T-helper 22 cell (primary cell): ENCODE measurements around the gene MLIP.

Experiments used
- DNase-seq: peaks from one replicate; pipeline ENCODE4 v3.0.0-alpha.2; 2020; ENCODE audit warnings: low read depth

MLIP gene

DNA sequence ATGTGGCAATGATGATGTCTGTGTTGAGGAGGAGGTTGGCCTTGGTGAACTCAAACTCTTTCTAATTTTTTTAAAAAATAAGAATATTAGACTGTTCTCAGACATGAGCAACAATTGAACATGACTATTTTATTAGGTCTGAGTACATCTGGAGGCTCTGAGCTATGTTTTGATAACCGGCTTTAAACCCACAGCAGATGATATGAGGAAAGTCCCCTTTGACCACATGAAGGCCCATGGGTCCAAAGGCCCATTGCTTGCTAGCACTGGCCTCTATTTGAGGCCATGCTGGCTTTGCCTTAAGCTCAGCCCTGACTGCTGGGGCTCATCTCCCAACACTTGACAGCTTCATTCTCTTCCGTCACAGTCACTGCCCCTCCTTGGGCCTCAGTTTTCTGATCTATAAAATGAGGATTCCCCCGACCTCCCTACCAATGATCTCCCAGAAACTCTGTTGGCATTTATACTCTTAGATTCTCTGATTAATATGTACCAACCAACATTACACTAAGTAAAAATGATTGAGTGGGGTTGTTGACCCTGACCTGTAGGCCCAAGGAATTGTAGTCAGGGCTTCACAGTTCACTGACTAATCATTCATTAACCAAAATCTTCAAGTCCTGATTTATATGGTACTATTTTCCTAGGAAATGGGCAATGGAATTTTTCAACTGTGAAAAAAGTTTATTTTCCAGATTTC lies 173.1 kb downstream of the MLIP start:
- no peak for DNase-seq

DNA sequence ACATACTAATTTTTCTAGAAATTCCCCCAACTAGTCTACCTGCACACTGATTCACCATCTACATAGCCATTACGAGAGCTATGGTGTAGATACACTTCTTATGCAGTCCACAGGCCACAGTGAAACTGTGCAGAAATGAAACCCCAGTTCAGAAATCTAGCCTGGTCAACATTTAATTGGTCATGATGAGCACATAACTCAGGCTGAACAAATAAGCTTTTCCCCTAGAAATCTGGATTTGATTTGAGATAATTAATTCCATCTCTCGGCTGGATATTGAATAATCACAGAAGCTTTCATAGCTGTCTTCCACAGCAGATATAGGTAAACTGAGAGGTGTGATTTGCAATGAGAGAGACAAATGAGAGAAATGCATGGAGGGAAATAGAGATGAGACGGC lies 174.4 kb downstream of the MLIP start:
- DNase-seq = no peak

DNA sequence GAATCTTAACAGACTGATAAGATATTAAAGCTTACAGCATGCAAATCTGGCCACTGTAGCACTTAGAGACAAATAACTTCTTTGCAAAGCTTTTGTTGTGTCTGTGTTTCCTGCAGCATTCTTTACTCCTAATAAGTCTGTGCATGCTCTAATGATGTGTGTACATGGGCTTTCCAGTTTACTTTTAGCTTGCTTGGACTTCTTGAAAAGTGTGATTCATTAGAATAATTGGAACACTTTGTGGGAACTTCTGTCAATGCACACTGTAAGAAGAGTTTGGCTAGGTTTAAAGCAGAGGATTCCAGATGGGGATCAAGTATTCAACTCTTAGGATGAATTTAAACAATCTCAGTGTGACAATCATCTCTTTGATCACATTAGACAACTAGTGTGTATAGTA lies 174.9 kb downstream of the MLIP start:
- DNase-seq = no peak

DNA sequence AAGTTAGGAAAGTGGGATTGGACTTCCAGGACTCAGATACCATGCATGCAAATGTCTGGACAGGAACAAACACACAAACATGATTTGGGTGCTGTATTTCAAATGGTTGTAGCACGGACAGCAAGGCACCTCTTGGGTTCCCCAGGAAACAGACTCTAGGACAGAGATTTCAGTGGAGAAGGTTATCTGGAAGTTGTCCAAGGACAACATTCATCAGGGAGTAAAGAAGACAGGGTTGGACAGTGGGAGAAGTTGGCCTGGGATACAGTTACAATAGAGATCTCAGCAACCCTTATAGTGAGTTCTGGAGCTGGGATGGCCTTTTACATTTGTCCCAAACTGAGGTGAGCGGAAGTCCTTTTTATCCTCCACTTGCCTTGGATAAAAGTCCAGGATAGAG lies 177.2 kb downstream of the MLIP start:
- no peak for DNase-seq

DNA sequence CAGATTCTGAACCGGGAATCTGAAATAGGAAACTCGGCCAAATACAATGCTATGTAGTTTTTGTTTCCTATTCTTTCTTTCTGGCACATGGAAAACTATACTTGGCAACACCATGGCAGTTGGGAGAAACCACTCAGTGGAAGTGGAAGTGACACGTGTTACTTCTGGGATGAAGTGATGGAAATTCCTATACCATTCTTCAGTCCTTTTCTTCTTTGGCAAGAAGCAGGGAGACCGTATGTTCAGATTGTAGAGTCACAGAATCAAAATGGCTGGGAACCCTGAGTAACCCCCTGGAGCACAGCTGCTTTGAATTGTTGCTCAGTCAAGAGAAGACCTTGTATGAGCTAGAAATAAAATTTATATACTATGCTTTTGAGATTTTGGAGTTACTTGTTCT lies 178.2 kb downstream of the MLIP start:
- no peak for DNase-seq

DNA sequence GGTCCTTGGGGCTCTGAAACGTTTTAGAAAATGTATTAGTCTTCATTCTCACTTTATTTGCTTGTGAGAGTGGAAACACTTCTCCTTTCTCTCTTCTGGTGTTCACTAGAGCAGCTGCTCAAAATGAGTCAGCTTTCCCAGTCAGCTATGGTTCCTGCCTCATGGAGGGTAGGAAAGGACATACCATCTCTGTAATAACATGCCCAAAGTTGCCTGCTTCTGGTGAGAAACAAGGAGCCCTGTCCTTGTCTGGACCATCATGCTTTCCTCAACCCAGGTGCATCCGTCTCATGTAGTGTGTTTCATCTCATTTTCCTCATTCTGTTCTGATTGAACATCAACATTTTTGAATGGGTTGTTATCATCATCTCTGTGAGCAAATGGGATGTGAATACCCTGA lies 179.9 kb downstream of the MLIP start:
- no peak for DNase-seq

DNA sequence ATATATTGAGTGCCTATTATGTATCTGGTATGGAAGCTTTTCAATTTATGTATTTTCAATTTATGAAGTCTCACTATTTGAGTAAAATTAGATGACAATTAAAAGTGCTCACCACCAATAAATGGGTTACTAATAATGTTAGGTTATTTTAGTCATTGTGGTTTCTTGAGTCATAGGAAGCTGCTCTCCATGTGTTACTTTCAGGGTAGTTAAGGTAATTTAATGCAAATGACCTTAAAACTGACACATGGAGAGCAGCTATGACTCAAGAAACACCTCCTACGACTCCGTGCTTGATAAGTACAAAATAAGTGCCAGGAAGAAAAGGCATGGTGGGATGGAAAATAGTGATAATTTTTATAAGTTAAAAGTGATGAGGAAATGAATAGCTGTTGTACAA lies 180.5 kb downstream of the MLIP start:
- DNase-seq = no peak

DNA sequence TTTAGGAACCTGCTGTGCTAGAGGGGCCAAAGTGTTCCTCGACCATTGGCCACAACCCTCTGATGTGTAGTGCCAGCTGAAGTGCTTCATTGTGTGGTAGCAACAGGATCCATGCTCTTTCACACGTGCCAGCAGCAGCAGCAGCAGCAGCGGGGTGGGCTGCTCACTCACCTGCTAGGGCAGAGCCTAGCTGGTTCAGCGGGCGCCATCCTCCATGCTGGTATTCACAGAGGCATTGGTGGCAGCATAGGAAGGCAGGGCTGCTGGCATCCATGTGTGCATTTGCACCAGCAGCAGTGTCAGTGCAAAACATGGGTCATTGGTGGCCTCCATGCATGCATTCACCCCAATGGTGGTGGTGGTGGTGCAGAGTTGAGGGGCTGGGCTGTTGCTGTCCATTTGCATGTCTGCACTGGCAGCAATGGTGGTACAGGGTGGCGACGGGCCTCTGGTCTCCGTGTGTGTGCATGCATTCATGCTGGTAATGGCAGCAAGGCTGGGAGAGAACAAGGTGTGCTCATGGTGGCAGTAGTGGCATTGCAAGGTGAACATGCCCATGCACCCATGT lies 183.8 kb downstream of the MLIP start:
- no peak for DNase-seq

DNA sequence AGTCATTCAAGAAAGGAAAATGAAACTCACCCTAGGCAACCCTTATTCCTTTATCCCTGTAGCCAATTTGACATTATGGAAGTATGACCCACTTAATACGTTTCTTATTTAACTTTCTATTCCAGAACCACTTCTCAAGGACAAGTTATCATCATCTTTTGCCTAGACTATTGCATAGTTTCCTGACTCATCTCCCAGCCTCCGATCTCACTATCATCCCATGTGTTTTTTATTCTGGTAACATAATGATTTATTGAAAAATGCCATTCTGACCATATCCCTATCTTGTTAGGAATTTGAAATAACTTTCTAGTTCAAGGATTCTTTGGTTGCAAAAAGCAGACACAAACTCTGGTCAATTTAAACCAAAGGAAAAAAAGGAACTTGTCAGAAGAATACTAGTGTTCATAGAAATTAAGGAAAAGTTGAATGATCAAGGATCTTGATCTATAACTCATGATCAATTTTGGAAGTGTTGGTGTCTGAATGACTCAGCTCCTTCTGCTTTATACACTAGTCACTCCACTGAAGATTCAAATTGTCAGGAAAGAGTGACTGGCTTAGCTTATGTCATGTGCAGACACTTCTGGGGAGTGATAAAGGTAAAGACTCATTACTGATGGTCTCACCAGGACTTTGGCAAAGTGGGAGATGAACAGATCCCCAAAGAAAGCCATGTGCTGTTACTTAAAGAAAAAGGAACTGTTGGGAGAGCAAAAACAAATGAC lies 188.5 kb downstream of the MLIP start:
- no peak for DNase-seq

DNA sequence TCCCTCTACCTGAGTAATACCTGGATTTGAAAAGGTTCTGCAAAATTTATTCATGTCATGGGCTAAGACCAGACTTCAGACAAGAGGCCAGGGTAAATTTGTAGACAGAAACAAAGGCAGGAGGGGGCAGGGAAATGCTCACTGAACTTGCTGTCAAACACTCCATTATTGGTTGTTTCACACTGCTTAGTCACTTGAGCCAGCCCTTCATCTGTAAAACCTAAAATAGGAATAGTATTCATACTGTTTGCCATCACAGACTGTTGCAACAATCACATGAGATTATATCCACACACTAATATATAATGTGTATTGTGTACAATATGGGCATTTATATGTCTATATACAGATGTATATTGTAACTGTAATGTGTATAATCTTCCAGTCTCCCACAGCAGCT lies 190.5 kb downstream of the MLIP start:
- DNase-seq = no peak

DNA sequence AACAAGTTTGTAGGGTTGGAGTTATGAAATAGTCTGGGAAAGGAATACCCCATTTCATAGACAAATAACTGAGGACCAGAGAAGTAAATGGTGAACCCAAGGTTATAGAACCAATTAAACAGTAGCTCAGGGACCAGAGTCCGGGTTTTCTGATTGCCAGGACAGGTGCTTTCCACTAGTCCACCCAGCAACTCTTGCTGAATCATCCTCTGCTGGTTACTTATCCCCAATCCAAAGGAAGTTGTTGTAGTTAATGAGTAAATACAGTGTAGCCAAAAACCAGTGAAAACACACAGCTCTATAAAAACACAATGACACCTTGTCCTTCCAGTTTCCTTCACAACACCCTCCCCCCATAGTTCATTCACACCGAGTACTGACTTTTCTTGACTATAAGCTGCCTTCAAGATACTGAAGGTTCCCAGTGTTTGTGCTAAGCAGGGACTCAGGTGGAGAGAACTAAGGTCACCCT lies 196.2 kb downstream of the MLIP start:
- no peak for DNase-seq

DNA sequence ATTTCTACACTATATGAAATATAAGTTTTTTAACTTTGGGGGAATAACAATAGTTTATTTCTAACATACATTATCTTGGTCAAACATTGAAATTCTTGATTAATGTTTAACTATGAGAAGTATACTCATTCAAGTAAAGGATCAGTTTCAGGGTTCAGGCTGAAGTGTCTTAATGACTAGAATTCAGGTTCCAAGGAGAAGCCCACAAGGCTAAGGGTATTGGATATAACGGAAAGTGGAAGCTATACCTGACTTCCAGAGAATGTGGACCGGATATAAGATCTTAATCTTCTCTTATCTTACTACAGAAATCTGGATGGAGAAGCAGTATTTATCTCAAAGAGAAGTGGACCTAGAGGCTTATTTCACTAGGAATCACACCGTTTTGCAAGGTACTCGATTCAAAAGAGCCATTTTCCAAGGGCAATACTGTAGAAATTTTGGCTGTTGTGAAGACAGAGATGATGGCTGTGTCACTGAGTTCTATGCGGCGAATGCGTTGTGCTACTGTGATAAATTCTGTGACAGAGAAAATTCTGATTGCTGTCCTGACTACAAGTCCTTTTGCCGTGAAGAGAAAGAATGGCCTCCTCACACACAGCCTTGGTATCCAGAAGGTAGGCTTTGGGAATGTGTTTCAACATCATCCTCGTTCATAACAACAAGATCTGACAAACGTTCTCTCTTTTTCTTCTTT lies 197.2 kb downstream of the MLIP start, which contains the start of gene TINAG:
Gene TINAG (plus strand): TSS at position 153 of the 697 bp plus-strand sequence. CDS start 110 bp downstream, at position 263.
- DNase-seq = no peak

DNA sequence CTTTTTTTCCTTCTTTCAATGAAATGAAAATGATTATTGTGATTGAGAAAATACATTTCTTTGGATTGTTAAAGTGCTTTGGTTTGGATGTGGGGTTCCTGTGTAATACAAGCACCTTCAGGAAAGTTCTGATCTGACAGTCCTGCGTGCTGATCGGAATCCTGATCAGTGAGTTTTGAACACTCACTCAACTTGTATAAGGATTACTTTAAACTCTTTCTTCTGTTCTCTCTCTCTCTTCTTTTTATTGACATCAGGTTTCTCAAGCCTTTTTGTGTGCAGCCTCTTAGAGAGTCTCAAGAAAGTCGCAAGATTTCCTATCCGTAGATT lies 197.7 kb downstream of the MLIP start:
- DNase-seq = no peak

DNA sequence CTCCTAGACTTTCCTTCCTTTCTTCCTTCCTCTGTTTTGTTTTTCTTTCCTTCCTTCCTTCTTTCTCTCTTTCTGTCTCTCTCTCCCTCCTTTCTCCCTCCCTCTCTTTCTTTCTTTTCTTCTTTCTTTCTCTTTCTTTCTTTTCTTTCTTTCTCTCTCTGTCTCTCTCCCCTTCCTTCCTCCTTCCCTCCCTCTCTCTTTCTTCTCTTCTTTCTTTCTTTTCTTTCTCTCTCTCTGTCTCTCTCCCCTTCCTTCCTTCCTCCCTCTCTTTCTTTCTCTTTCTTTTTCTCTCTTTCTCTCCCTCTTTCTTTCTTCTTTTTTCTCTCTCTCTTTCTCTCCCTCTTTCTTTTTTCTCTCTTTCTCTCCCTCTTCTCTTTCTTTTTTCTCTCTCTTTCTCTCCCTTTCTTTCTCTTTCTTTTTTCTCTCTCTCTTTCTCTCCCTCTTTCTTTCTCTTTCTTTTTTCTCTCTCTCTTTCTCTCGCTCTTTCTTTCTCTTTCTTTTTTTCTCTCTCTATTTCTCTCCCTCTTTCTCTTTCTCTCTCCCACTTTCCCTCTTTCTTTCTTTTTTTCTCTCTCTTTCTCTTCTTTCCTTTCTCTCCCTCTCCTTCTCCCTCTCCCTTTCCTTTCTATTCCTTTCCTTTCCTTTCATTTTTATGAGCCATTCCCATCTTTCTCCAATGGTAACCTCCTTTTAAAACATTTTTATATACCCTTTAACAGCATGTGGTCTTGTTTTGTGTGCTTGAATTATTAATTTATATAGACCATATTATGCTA lies 199.3 kb downstream of the MLIP start:
- DNase-seq = no peak

DNA sequence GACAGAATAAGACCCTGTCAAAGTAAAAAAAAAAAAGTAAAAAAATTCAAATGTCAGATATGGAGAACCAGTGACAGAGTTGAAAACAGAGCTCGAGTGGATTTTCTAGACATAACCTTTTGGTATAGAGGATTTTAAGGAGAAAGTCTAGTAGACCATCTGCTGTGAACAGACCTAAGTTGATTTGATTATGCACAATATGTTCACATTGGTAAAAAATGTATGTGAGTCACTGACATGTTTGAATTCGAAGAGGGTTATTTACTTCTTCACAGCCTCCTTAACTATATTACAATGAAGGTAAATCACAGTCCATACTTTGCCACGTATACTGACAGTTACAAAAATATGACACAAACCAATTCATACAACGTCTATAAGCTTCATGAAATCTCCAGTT lies 204.4 kb downstream of the MLIP start:
- no peak for DNase-seq
